T-helper 17 cell (primary cell): ENCODE results near the gene ATXN1L. TPM values are rescaled to one million over a fixed set of nuclear protein-coding genes. Genes with fewer than 3 reads are reported as not detected.
"Not testable (repeated sequence)": the region's sequence is repeated elsewhere in the genome, so short reads cannot be mapped to it uniquely, and the experiment has no call there.

Experiments used
- ATAC-seq: fragments of 150-1000 bp; cut with Tn5 transposase; 2 replicates; pipeline ENCODE4 v1.10.0; 2021; ENCODE audit warnings: mild to moderate bottlenecking, moderate library complexity
- DNase-seq, 3 donors: peaks; one replicate each; pipeline versions ENCODE4 v3.0.0 to v3.0.0-alpha.2; 2020 to 2021
- H3K9me3 ChIP-seq: one replicate; pipeline ENCODE4 v1.7.0; 2013; ENCODE audit warnings: low read length, mild to moderate bottlenecking; ENCODE audit not compliant: control insufficient read depth, poor library complexity, severe bottlenecking
- H3K27ac Mint-ChIP-seq: one replicate; pipeline ENCODE4 v1.8.0; 2022; ENCODE audit warnings: mild to moderate bottlenecking, moderate library complexity, mixed read lengths
- H3K27me3 Mint-ChIP-seq: one replicate; pipeline ENCODE4 v1.8.0; 2022; ENCODE audit warnings: mixed read lengths
- H3K36me3 Mint-ChIP-seq: one replicate; pipeline ENCODE4 v1.8.0; 2022; ENCODE audit warnings: low read depth, mixed read lengths
- H3K4me1 Mint-ChIP-seq: one replicate; pipeline ENCODE4 v1.8.0; 2022; ENCODE audit warnings: mild to moderate bottlenecking, mixed read lengths
- H3K4me3 Mint-ChIP-seq: one replicate; pipeline ENCODE4 v1.8.0; 2022; ENCODE audit warnings: mild to moderate bottlenecking, moderate library complexity, mixed read lengths
- total RNA-seq, 4 donors: library from RNA in 2 of 4; stranded (reverse) in 2 of 4; gene quantifications; one replicate each; pipeline ENCODE4 v1.2.3 and lab custom pipeline; 2022 to 2026

Gene ATXN1L
- total RNA-seq, 2 donors from 2014 or later = 39.9 to 46.3 TPM

GRCh38 chr16:71859762-71860521 is 14.2 kb downstream of the ATXN1L start:
- Mint-ChIP-seq H3K4me3 (peak overlapping the region; percentile 77), H3K4me1 (peaks cover 25% of the 10 kb centered on the region), H3K36me3 (peaks cover 2% of the 10 kb centered on the region), H3K27me3 (no peaks in the 10 kb centered on the region), H3K27ac (no peak overlapping the region)
- DNase-seq (no peak), ATAC-seq (no peak)
- H3K9me3 ChIP-seq = no peaks in the 10 kb centered on the region

GRCh38 chr16:71863995-71864394 is 18.2 kb downstream of the ATXN1L start:
- H3K27me3 Mint-ChIP-seq = no peaks in the 10 kb centered on the region
- no peak overlapping the region for H3K4me3 Mint-ChIP-seq
- no peak overlapping the region for H3K27ac Mint-ChIP-seq
- H3K36me3 Mint-ChIP-seq = peaks cover 9% of the 10 kb centered on the region
- DNase-seq (no peak), ATAC-seq (no peak)
- H3K9me3 ChIP-seq = no peaks in the 10 kb centered on the region
- H3K4me1 Mint-ChIP-seq = peaks cover 16% of the 10 kb centered on the region

DNA sequence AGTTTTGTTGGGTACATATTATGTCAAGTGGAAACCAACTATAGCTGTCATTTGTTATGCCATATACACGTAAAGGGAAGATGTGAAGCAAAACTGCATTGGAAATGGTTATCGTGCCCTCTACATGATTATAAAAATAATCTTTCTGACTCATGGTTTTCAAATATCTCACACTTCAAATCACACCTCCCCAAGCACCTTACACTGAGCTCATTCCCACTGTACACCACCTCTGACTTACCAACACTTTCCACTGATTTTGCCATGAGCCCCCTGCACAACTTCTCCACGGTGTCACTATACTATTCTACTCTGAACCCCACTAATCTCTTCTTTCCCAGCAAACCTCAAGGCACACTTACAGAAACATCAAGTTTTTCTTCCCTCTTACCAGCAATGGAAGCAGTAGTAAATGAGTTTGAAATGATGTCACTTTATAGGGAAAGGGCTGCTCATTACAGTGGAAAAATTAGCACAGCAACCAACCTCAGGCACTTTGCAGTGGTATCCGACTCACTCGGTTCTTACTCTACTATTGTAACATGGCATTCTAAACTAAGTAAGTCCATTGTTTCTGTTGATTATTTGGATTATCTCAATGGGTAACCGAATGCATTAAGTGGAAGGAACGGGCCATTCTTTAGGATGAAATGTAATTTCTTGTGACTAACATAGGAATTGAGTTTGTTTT is 19.5 kb downstream of the ATXN1L start:
- no peaks in the 10 kb centered on the region for H3K27me3 Mint-ChIP-seq
- peaks cover 9% of the 10 kb centered on the region for H3K36me3 Mint-ChIP-seq
- no peaks in the 10 kb centered on the region for H3K9me3 ChIP-seq
- H3K4me3 Mint-ChIP-seq = no peak overlapping the region
- DNase-seq = no peak
- peaks cover 17% of the 10 kb centered on the region for H3K4me1 Mint-ChIP-seq
- no peak overlapping the region for H3K27ac Mint-ChIP-seq
- ATAC-seq = no peak

DNA sequence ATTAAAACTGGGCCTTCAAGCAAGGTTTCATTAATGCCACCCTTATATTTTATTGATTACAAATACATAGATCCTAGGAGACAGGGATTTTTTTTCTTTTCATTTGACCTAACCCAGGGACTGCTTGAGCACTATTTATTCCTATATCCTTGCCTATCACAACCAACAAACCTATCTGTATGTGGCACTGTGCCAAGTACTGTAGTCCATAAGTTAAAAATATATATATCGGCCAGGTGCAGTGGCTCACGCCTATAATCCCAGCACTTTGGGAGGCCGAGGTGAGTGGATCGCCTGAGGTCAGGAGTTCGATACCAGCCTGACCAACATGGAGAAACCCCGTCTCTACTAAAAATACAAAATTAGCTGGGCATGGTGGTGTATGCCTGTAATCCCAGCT is 21.4 kb downstream of the ATXN1L start:
- not testable (repeated sequence) for ATAC-seq, H3K9me3 ChIP-seq, H3K27me3 Mint-ChIP-seq, H3K27ac Mint-ChIP-seq, DNase-seq, H3K4me3 Mint-ChIP-seq, H3K36me3 Mint-ChIP-seq
- H3K4me1 Mint-ChIP-seq = peaks cover 16% of the 10 kb centered on the region

DNA sequence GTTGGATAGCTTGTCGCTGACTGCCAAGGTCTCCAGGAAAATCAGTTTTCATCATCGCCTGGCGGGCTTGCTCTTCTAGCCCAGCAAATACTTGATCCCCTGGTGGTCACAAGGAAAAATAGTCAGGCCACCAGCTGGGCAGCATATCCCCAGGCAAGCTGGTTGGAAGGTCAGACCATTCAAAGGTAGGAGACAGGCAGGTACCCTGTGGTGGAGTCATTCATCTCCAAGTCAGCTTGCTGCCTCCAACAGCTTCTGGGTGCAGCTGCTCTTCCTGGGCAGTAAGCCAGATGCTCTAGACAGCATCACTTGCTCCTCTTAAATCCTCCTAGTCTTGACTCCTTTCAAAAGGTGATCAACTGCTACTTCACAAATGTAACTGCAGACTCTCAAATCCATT is 22.2 kb downstream of the ATXN1L start:
- H3K9me3 ChIP-seq = no peaks in the 10 kb centered on the region
- Mint-ChIP-seq H3K4me3 (no peak overlapping the region), H3K36me3 (peaks cover 9% of the 10 kb centered on the region), H3K27ac (peak overlapping the region; percentile 11), H3K4me1 (peaks cover 16% of the 10 kb centered on the region), H3K27me3 (no peaks in the 10 kb centered on the region)
- no peak for ATAC-seq
- DNase-seq = no peak

DNA sequence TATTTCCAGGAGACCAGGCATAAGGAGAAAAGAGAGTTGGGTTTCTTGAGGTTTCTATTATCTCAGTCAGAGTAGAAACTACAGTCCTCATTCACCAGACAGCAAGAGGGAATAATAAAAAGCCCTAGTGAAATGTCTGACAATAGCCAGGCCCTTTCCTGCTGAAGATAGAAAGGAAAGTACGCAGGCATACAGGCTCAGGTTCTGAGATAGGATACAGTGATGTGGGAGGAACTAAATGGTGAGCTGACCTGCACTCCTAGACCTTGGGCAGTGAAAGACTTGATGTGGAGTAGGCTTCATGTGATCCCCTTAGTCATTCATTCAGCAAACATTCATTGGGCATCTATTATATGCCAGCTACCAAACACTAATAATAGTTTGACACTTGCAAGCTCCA is 23.3 kb downstream of the ATXN1L start:
- DNase-seq = no peak
- Mint-ChIP-seq H3K36me3 (peaks cover 9% of the 10 kb centered on the region), H3K4me1 (peaks cover 16% of the 10 kb centered on the region), H3K4me3 (no peak overlapping the region), H3K27me3 (no peaks in the 10 kb centered on the region), H3K27ac (no peak overlapping the region)
- no peaks in the 10 kb centered on the region for H3K9me3 ChIP-seq
- no peak for ATAC-seq

DNA sequence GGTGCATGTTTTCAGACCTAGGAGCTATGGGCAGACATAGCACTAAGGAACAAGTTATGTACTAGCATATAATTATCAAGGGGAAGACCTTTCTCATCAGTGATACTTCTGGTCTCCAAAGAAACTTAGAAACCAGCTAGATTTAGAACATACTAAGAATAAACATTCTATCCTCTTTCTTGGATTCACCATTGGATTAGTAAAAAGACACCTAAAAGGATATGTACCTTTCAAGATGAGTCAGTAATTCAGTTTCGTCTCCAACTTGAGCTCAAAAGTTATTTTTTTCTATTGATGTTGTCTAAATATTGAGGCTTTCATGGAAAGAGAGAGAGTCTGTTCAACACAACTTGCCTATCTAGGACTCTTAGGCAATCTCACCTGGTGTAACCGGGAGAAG is 25.0 kb downstream of the ATXN1L start:
- no peaks in the 10 kb centered on the region for H3K27me3 Mint-ChIP-seq
- peaks cover 2% of the 10 kb centered on the region for H3K36me3 Mint-ChIP-seq
- DNase-seq (no peak), ATAC-seq (no peak)
- H3K27ac Mint-ChIP-seq = no peak overlapping the region
- peaks cover 16% of the 10 kb centered on the region for H3K4me1 Mint-ChIP-seq
- H3K9me3 ChIP-seq = no peaks in the 10 kb centered on the region
- H3K4me3 Mint-ChIP-seq = no peak overlapping the region

- H3K4me1 Mint-ChIP-seq = peaks cover 12% of the 10 kb centered on the region
- no peaks in the 10 kb centered on the region for H3K9me3 ChIP-seq
- H3K4me3 Mint-ChIP-seq = no peak overlapping the region
- no peaks in the 10 kb centered on the region for H3K27me3 Mint-ChIP-seq
- DNase-seq (no peak), ATAC-seq (no peak)
- peaks cover 2% of the 10 kb centered on the region for H3K36me3 Mint-ChIP-seq
- no peak overlapping the region for H3K27ac Mint-ChIP-seq
These were observed 27.4 kb downstream of the ATXN1L start for GRCh38 chr16:71873199-71873598.

DNA sequence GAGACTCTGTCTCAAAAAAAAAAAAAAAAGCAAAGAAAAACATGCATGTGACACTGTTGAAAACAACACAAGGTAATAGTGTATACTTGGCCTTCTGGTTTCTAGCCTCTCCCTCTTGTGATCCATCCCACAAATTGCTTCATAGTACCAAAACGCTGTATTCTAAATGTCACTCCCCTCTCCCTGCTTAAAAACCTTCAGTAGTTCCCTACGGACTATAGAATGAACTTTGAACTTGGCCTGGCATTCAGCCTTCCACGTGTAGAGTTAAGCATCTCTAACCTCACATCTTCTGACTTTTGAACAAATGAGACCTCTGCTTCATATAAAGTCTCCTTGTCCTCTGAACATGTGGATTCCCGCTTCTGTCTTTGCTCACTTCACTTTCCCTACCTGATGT is 33.1 kb downstream of the ATXN1L start:
- Mint-ChIP-seq H3K36me3 (peaks cover 10% of the 10 kb centered on the region), H3K27ac (no peak overlapping the region), H3K4me3 (no peak overlapping the region), H3K27me3 (no peaks in the 10 kb centered on the region), H3K4me1 (peaks cover 43% of the 10 kb centered on the region)
- H3K9me3 ChIP-seq = no peaks in the 10 kb centered on the region
- no peak for ATAC-seq
- DNase-seq = no peak

GRCh38 chr16:71880176-71880575 is 34.4 kb downstream of the ATXN1L start:
- H3K27me3 Mint-ChIP-seq = no peaks in the 10 kb centered on the region
- ATAC-seq (no peak), DNase-seq (no peak)
- H3K4me1 Mint-ChIP-seq = peaks cover 49% of the 10 kb centered on the region
- no peaks in the 10 kb centered on the region for H3K9me3 ChIP-seq
- peak overlapping the region; percentile 78 for H3K4me3 Mint-ChIP-seq
- H3K27ac Mint-ChIP-seq = no peak overlapping the region
- H3K36me3 Mint-ChIP-seq = peaks cover 12% of the 10 kb centered on the region

DNA sequence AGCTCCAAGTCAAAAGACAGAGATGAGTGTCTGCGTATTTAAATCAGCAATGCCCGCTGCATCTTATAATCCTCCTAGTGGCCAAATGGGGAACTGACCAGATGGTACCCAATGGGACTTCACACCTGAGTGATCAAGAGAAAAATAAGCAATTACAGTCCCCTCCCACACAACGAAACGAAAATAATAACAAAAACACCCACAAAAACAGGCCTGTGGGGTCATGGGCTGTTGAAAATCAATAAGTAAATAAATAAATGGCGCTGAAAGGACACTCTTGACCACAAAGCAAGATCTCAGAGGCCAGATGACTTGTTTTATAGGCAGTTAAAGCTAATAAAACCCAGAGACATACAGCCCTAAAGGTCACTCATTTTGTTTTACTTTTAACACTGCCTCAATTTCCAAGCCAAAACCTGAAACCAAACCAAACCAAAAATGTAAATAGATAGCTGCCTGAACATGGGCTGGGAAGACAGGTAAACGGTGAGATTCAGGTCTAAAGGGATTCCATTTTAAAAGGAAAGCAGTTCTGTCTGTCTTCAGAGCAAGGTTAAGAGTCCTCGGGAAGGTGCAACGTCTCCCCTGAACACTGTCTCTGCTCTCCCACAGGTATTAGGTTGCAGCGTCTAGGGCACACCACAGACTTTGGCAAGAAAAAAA is 36.9 kb downstream of the ATXN1L start:
- ATAC-seq (peak; percentile 63), DNase-seq (peak; percentile 43 to 76 (median 54))
- peaks cover 10% of the 10 kb centered on the region for H3K36me3 Mint-ChIP-seq
- peaks cover 48% of the 10 kb centered on the region for H3K4me1 Mint-ChIP-seq
- peak overlapping the region; percentile 89 for H3K27ac Mint-ChIP-seq
- peak overlapping the region; percentile 91 for H3K4me3 Mint-ChIP-seq
- no peaks in the 10 kb centered on the region for H3K27me3 Mint-ChIP-seq
- no peaks in the 10 kb centered on the region for H3K9me3 ChIP-seq

GRCh38 chr16:71883168-71883848 is 37.5 kb downstream of the ATXN1L start:
- Mint-ChIP-seq H3K27ac (peak overlapping the region; percentile 89), H3K27me3 (no peaks in the 10 kb centered on the region), H3K36me3 (peaks cover 10% of the 10 kb centered on the region), H3K4me1 (peaks cover 48% of the 10 kb centered on the region), H3K4me3 (peak overlapping the region; percentile 91)
- peak; percentile 13 for ATAC-seq
- peak; percentile 28 to 49 (median 46) for DNase-seq
- H3K9me3 ChIP-seq = no peaks in the 10 kb centered on the region
